DOHH2 (cell line): Measurements from ENCODE around the gene STAM.

Source experiments
- EZH2phosphoT487 ChIP-seq: fragments of 200-600 bp; sonication (generic); IDR thresholded peaks from 2 replicates; pipeline ENCODE4 v1.6.1; 2017; ENCODE audit warnings: borderline replicate concordance, mild to moderate bottlenecking, antibody characterized with exemption, low read length, moderate library complexity, mixed read lengths
- TF ChIP-seq, protein P1 (sequence below): fragments of 200-600 bp; sonication (generic); IDR thresholded peaks from one replicate; pipeline ENCODE4 v1.5.1; 2014; ENCODE audit warnings: antibody characterized with exemption, mild to moderate bottlenecking, low read depth, low read length; ENCODE audit not compliant: poor library complexity, severe bottlenecking

GRCh38 chr10:17747883-17748550 lies 104.1 kb downstream of the STAM start:
- TF ChIP-seq, protein P1, sequence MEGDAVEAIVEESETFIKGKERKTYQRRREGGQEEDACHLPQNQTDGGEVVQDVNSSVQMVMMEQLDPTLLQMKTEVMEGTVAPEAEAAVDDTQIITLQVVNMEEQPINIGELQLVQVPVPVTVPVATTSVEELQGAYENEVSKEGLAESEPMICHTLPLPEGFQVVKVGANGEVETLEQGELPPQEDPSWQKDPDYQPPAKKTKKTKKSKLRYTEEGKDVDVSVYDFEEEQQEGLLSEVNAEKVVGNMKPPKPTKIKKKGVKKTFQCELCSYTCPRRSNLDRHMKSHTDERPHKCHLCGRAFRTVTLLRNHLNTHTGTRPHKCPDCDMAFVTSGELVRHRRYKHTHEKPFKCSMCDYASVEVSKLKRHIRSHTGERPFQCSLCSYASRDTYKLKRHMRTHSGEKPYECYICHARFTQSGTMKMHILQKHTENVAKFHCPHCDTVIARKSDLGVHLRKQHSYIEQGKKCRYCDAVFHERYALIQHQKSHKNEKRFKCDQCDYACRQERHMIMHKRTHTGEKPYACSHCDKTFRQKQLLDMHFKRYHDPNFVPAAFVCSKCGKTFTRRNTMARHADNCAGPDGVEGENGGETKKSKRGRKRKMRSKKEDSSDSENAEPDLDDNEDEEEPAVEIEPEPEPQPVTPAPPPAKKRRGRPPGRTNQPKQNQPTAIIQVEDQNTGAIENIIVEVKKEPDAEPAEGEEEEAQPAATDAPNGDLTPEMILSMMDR = no peak
- no peak for TF ChIP-seq EZH2phosphoT487
